HepG2 (cell line): ENCODE results near the gene RPLP1. TPM values are rescaled to one million over a fixed set of nuclear protein-coding genes. Genes with fewer than 3 reads are reported as not detected.

ENCODE experiments used
- ATAC-seq: fragments of 200-7000 bp; cut with Tn5 transposase; 3 replicates; pipeline ENCODE4 v1.9.1; 2020; ENCODE audit warnings: mild to moderate bottlenecking, moderate library complexity
- BruUV-seq: library from RNA; stranded (reverse); fragments of 400-500 nt; replicated peaks from 2 replicates; lab custom pipeline; 2021; lab: Mats Ljungman, UMichigan
- CTCF ChIA-PET: fragments of 300-600 bp; formaldehyde crosslinking; extraction: SDS; loops from one replicate; lab custom pipeline; 2021; ENCODE audit warnings: low total read pairs, inconsistent platforms, low intra/inter-chr PET ratio; lab: Yijun Ruan, JAX
- POLR2A ChIA-PET: fragments of 350-600 bp; sonication (Branson Sonifier 250); formaldehyde crosslinking; loops from one replicate; lab custom pipeline; 2020; ENCODE audit warnings: antibody characterized with exemption, inconsistent platforms; lab: Yijun Ruan, JAX
- DNase-seq: peaks from one replicate; pipeline ENCODE4 v3.0.0-alpha.2; 2015; ENCODE audit warnings: low spot score
- FAIRE-seq: peaks from 3 replicates; lab custom pipeline; 2011; peaks lifted over from hg19 to GRCh38; lab: Jason Lieb, UNC
- H2AFZ ChIP-seq: one replicate; pipeline ENCODE4 v1.6.1; 2011; ENCODE audit warnings: low read length, inconsistent platforms
- H3K27ac ChIP-seq: fragments of 300-600 bp; 3 replicates; pipeline ENCODE4 v1.8.0; 2011; ENCODE audit warnings: mixed run types, mild to moderate bottlenecking, mixed read lengths, low read length, inconsistent platforms; ENCODE audit not compliant: insufficient read depth; ENCODE audit errors: extremely low read length
- H3K27me3 ChIP-seq, 2 experiments: fragments of 200-600 bp in 1 of 2; 2 replicates in 1 of 2; 3 replicates in 1 of 2; pipeline versions ENCODE4 v1.6.0 to v1.8.0; 2011; ENCODE audit warnings: low read length in 2 of 2, mild to moderate bottlenecking in 2 of 2, moderate library complexity in 2 of 2, inconsistent platforms in 1 of 2; ENCODE audit not compliant: insufficient read depth in 2 of 2, control insufficient read depth in 1 of 2
- H3K36me3 ChIP-seq, 2 experiments: fragments of 200-600 bp in 1 of 2; replicated peaks in 1 of 2; 2 replicates in 1 of 2; 3 replicates in 1 of 2; pipeline versions ENCODE4 v1.5.1 to v1.8.0; 2011; ENCODE audit warnings: low read length in 2 of 2, inconsistent platforms in 1 of 2; ENCODE audit not compliant: insufficient read depth in 2 of 2, control insufficient read depth in 1 of 2
- H3K4me1 ChIP-seq: 2 replicates; pipeline ENCODE4 v1.5.1; 2012; ENCODE audit warnings: low read length, inconsistent platforms; ENCODE audit not compliant: insufficient read depth
- H3K4me2 ChIP-seq: 2 replicates; pipeline ENCODE4 v1.6.0; 2011; ENCODE audit warnings: low read depth, low read length, inconsistent platforms
- H3K4me3 ChIP-seq, 3 experiments: fragments of 200-600 bp in 1 of 3; sonication (generic), shearing (Covaris generic) in 1 of 3; replicated peaks in 1 of 3; 2 replicates each; pipeline ENCODE4 v1.5.1; 2011 to 2016; ENCODE audit warnings: low read length in 3 of 3, inconsistent platforms in 2 of 3, low read depth in 2 of 3, mild to moderate bottlenecking in 2 of 3, control low read depth in 1 of 3, mixed read lengths in 1 of 3; ENCODE audit not compliant: insufficient read depth in 1 of 3
- H3K79me2 ChIP-seq: one replicate; pipeline ENCODE4 v1.6.1; 2011; ENCODE audit warnings: low read length, inconsistent platforms; ENCODE audit not compliant: insufficient read depth
- H3K9ac ChIP-seq: 2 replicates; pipeline ENCODE4 v1.6.0; 2011; ENCODE audit warnings: mild to moderate bottlenecking, low read depth, low read length, inconsistent platforms; ENCODE audit not compliant: insufficient read depth
- H3K9me3 ChIP-seq: 2 replicates; pipeline ENCODE4 v1.5.1; 2012; ENCODE audit warnings: mild to moderate bottlenecking, low read length
- H4K20me1 ChIP-seq: 2 replicates; pipeline ENCODE4 v1.6.0; 2011; ENCODE audit warnings: inconsistent platforms, mild to moderate bottlenecking, low read length, moderate library complexity; ENCODE audit not compliant: insufficient read depth
- ARID5B ChIP-seq: IDR thresholded peaks from 2 replicates; pipeline ENCODE4 v1.4.0; 2020; ENCODE audit warnings: mild to moderate bottlenecking, missing genetic modification reagents
- CHD2 ChIP-seq: IDR thresholded peaks from 2 replicates; pipeline ENCODE4 v1.6.1; 2011; ENCODE audit warnings: low read depth, low read length, improper control_type of control experiment
- GATAD1 ChIP-seq: IDR thresholded peaks from 2 replicates; pipeline ENCODE4 v1.6.1; 2016; ENCODE audit warnings: missing genetic modification reagents, missing compliant biosample characterization
- HIVEP1 ChIP-seq: sonication (generic); formaldehyde crosslinking; IDR thresholded peaks from 2 replicates; pipeline ENCODE4 v1.4.0; 2020; ENCODE audit warnings: mild to moderate bottlenecking, missing genetic modification reagents
- IRF9 ChIP-seq: sonication (generic); formaldehyde crosslinking; IDR thresholded peaks from 2 replicates; pipeline ENCODE4 v1.8.0; 2022; ENCODE audit warnings: missing genetic modification reagents, mild to moderate bottlenecking, borderline replicate concordance
- PBX3 ChIP-seq: sonication (generic); formaldehyde crosslinking; IDR thresholded peaks from 2 replicates; pipeline ENCODE4 v1.8.1; 2023; ENCODE audit warnings: missing genetic modification reagents, inconsistent platforms, borderline replicate concordance
- PLRG1 ChIP-seq: fragments of 450-650 bp; conservative IDR thresholded peaks from 2 replicates; pipeline ENCODE4 v1.6.1; 2016
- RAD21 ChIP-seq: fragments of 450-650 bp; formaldehyde crosslinking; IDR thresholded peaks from 2 replicates; pipeline ENCODE4 v1.5.0; 2020; ENCODE audit warnings: mild to moderate bottlenecking
- TMF1 ChIP-seq: sonication (generic); formaldehyde crosslinking; IDR thresholded peaks from 2 replicates; pipeline ENCODE4 v1.8.1; 2022; ENCODE audit warnings: low read depth, missing genetic modification reagents
- ZFP82 ChIP-seq: sonication (generic); formaldehyde crosslinking; IDR thresholded peaks from 2 replicates; pipeline ENCODE4 v1.5.1; 2020; ENCODE audit warnings: mild to moderate bottlenecking, missing genetic modification reagents, borderline replicate concordance
- ZNF281 ChIP-seq: sonication (generic); formaldehyde crosslinking; IDR thresholded peaks from 2 replicates; pipeline ENCODE4 v1.4.0; 2020; ENCODE audit warnings: missing genetic modification reagents, borderline replicate concordance
- ZNF430 ChIP-seq: sonication (generic); formaldehyde crosslinking; IDR thresholded peaks from 2 replicates; pipeline ENCODE4 v1.9.0; 2021; ENCODE audit warnings: mild to moderate bottlenecking, missing genetic modification reagents
- ZNF724P ChIP-seq: sonication (generic); formaldehyde crosslinking; IDR thresholded peaks from 2 replicates; pipeline ENCODE4 v1.8.0; 2022; ENCODE audit warnings: missing genetic modification reagents, borderline replicate concordance
- ZNF788 ChIP-seq: sonication (generic); formaldehyde crosslinking; IDR thresholded peaks from 2 replicates; pipeline ENCODE4 v1.5.0; 2020; ENCODE audit warnings: mild to moderate bottlenecking, missing genetic modification reagents, borderline replicate concordance
- in situ Hi-C: cut with HindIII; loops from 2 replicates; pipeline ENCODE4 v1.10.0; 2017; ENCODE audit warnings: low pct_unique_long_range_greater_than_20kb; ENCODE audit not compliant: extremely low pct_ligation_motif_present
- intact Hi-C: fragments of 100-400 bp; cut with micrococcal nuclease; formaldehyde crosslinking; loops from one replicate; pipeline ENCODE4 v1.10.0; 2022; ENCODE audit not compliant: unreplicated experiment
- polyA plus RNA-seq, 8 experiments: library from polyadenylated mRNA; depleted of rRNA in 3 of 8; stranded (reverse) in 7 of 8; unstranded in 1 of 8; fragments of >200 nt; fragmentation: Illumina TruSeq in 4 of 8; extraction: Trizol in 4 of 8; gene quantifications; 2 replicates each; pipeline versions ENCODE4 v1.2.1 to v1.2.3, GENCODE V29; 2011 to 2016; ENCODE audit warnings: low read depth in 4 of 8, missing spikeins in 1 of 8, mixed read lengths in 1 of 8; ENCODE audit not compliant: insufficient read depth in 1 of 8
- total RNA-seq, 5 experiments: library from RNA; depleted of rRNA; stranded (reverse); fragments of >200 nt; fragmentation: Illumina TruSeq; extraction: Trizol; gene quantifications; 2 replicates each; pipeline ENCODE4 v1.2.3, GENCODE V29; 2016; ENCODE audit warnings: low read depth in 1 of 5

Gene RPLP1
- total and polyA plus RNA-seq, 2 of the 13 experiments (the other 11 are each of a cell fraction or from before 2014, with no cell fraction given), result 817 to 929 TPM

- FAIRE-seq, result no peak
These were observed 31.1 kb upstream of the RPLP1 start for GRCh38 chr15:69421498-69421897.

More at GRCh38 chr15:69421498-69421897, 31.1 kb upstream of the RPLP1 start:
- peaks cover 7% of the 10 kb centered on the region for H3K79me2 ChIP-seq
- TF ChIP-seq ZNF430 (no peak), ZNF281 (CRISPR knock-in tag) (no peak), ARID5B (CRISPR knock-in tag) (no peak), GATAD1 (CRISPR knock-in tag) (no peak), PLRG1 (no peak), ZNF724P (no peak), ZFP82 (no peak), TMF1 (CRISPR knock-in tag) (no peak), CHD2 (no peak), ZNF788 (no peak), PBX3 (CRISPR knock-in tag) (no peak), HIVEP1 (CRISPR knock-in tag) (no peak), IRF9 (CRISPR knock-in tag) (no peak), RAD21 (no peak)
- H3K4me3 ChIP-seq, result no peak overlapping the region
- POLR2A ChIA-PET, result no interaction called here
- H3K27ac ChIP-seq, result no peak overlapping the region
- intact Hi-C loops (no loop called here), in situ Hi-C loops (no loop called here)
- H3K4me1 ChIP-seq, result peaks cover 6% of the 10 kb centered on the region; the same call in 1 of the 2 replicates
- no peaks in the 10 kb centered on the region for H4K20me1 ChIP-seq
- DNase-seq (no peak), ATAC-seq (no peak)
- CTCF ChIA-PET, result no interaction called here
- no peak overlapping the region for H2AFZ ChIP-seq
- H3K4me2 ChIP-seq, result no peak overlapping the region
- H3K9ac ChIP-seq, result no peak overlapping the region
- no peaks in the 10 kb centered on the region for H3K27me3 ChIP-seq
- no TSS peak for BruUV-seq
- H3K9me3 ChIP-seq, result no peaks in the 10 kb centered on the region
- H3K36me3 ChIP-seq, result peaks cover 9 to 63% of the 10 kb centered on the region in 2 experiments
